Esophagus muscularis mucosa (tissue), 4 donors: Measurements from ENCODE around the gene PRPS1. TPM values are rescaled to one million over a fixed set of nuclear protein-coding genes. Genes with fewer than 3 reads are reported as not detected.

ENCODE experiments used
- DNase-seq: peaks from one replicate; pipeline ENCODE4 v3.0.0-alpha.2; 2017; ENCODE audit errors: extremely low spot score
- H3K27ac ChIP-seq, 4 donors: fragments of 200-600 bp; sonication (generic); replicated peaks in 1 of 4; 1 replicate in 3 of 4; 2 replicates in 1 of 4; pipeline ENCODE4 v1.5.1; 2016 to 2019; ENCODE audit warnings: mild to moderate bottlenecking in 1 of 4
- H3K27me3 ChIP-seq, 4 donors: fragments of 200-600 bp; sonication (generic); one replicate each; pipeline versions ENCODE4 v1.5.1 to v1.6.0; 2016 to 2019
- H3K36me3 ChIP-seq, 4 donors: fragments of 200-600 bp; sonication (generic); one replicate each; pipeline ENCODE4 v1.5.1; 2016 to 2019
- H3K4me1 ChIP-seq, 4 donors: fragments of 200-600 bp; sonication (generic); one replicate each; pipeline ENCODE4 v1.5.1; 2016 to 2019
- H3K4me3 ChIP-seq, 4 donors: fragments of 200-600 bp; sonication (generic); 1 replicate in 2 of 4; 2 replicates in 2 of 4; pipeline ENCODE4 v1.5.1; 2016 to 2019; ENCODE audit warnings: mild to moderate bottlenecking in 4 of 4, moderate library complexity in 1 of 4
- H3K9me3 ChIP-seq, 4 donors: fragments of 200-600 bp; sonication (generic); 1 replicate in 3 of 4; 2 replicates in 1 of 4; pipeline ENCODE4 v1.5.1; 2016 to 2019
- CTCF ChIP-seq, 3 experiments: fragments of 200-600 bp in 2 of 3; fragments of 450-650 bp in 1 of 3; sonication (generic) in 2 of 3; IDR thresholded peaks; one replicate each; pipeline ENCODE4 v1.5.1; 2017 to 2019; ENCODE audit warnings: antibody characterized with exemption in 3 of 3, mild to moderate bottlenecking in 2 of 3, moderate library complexity in 1 of 3
- EP300 ChIP-seq: sonication (generic); formaldehyde crosslinking; IDR thresholded peaks from one replicate; pipeline ENCODE4 v1.6.1; 2017; ENCODE audit warnings: antibody characterized with exemption
- POLR2A ChIP-seq: fragments of 450-650 bp; IDR thresholded peaks from one replicate; pipeline ENCODE4 v1.6.1; 2017; ENCODE audit warnings: antibody characterized with exemption, moderate library complexity, mild to moderate bottlenecking, low read depth
- POLR2AphosphoS5 ChIP-seq, 2 donors: sonication (generic); formaldehyde crosslinking; IDR thresholded peaks; one replicate each; pipeline ENCODE4 v1.6.1; 2017; ENCODE audit warnings: antibody characterized with exemption in 2 of 2
- WGBS: methylation state at CpG from one replicate; pipeline ENCODE4 v1.1.5; 2018; 5-methylcytosine and 5-hydroxymethylcytosine counted together
- intact Hi-C: fragments of 100-400 bp; cut with DNase I; formaldehyde crosslinking; loops from one replicate; pipeline ENCODE4 v1.15.1; 2023
- total RNA-seq, 4 donors: library from RNA; depleted of rRNA; stranded (reverse); fragments of >200 nt; gene quantifications; one replicate each; pipeline versions ENCODE4 v1.1.0 to v1.2.1, GENCODE V29; 2016

The PRPS1 gene
- total RNA-seq, 4 donors from 2014 or later = 17.0 to 36.0 (median 23.4) TPM

GRCh38 chrX:107626916-107627315 is 1.4 kb upstream of the PRPS1 start:
- no peak for DNase-seq
- TF ChIP-seq POLR2AphosphoS5 (IDR thresholded peaks at IDR 0.05) (no peak), CTCF (IDR thresholded peaks at IDR 0.05) (no peak)
- WGBS = 70% methylated on average over 2 of the region's 2 CpGs
- Histone ChIP-seq H3K4me1 (peaks cover 0 to 19% (median 18%) of the 10 kb centered on the region in 4 donors), H3K4me3 (no peak overlapping the region), H3K36me3 (no peaks in the 10 kb centered on the region), H3K27ac (no peak overlapping the region), H3K9me3 (no peaks in the 10 kb centered on the region), H3K27me3 (no peaks in the 10 kb centered on the region)
- intact Hi-C loops = no loop called here

- intact Hi-C loops = no loop called here
- Histone ChIP-seq H3K4me3 (peak overlapping the region; percentile 59 to 71 (median 62)), H3K36me3 (no peaks in the 10 kb centered on the region), H3K27me3 (no peaks in the 10 kb centered on the region), H3K4me1 (peaks cover 0 to 19% (median 18%) of the 10 kb centered on the region in 4 donors), H3K27ac (peak overlapping the region; percentile 76 to 87 (median 82)), H3K9me3 (no peaks in the 10 kb centered on the region)
- WGBS = 38% methylated on average over 29 of the region's 29 CpGs
- no peak for TF ChIP-seq POLR2AphosphoS5 (IDR thresholded peaks at IDR 0.05)
- no peak for TF ChIP-seq EP300
- no peak for TF ChIP-seq CTCF (IDR thresholded peaks at IDR 0.05)
- TF ChIP-seq POLR2A = no peak
- no peak for DNase-seq
Measured at GRCh38 chrX:107628662-107629539, 591 bp downstream of the PRPS1 start.

- peaks cover 0 to 19% (median 18%) of the 10 kb centered on the region in 4 donors for H3K4me1 ChIP-seq
- H3K27ac ChIP-seq = peak overlapping the region in 3 of 4 donors; percentile 76 to 87 (median 82)
- H3K36me3 ChIP-seq = no peaks in the 10 kb centered on the region
- H3K9me3 ChIP-seq = no peaks in the 10 kb centered on the region
- H3K4me3 ChIP-seq = peak overlapping the region; percentile 59 to 71 (median 62)
- no peaks in the 10 kb centered on the region for H3K27me3 ChIP-seq
- WGBS = 30% methylated on average over 5 of the region's 5 CpGs
- no peak for DNase-seq
- intact Hi-C loops = no loop called here
- TF ChIP-seq CTCF (IDR thresholded peaks at IDR 0.05) (peak in 1 of 3 experiments; percentile 20), POLR2A (no peak), EP300 (no peak), POLR2AphosphoS5 (IDR thresholded peaks at IDR 0.05) (no peak)
Measured at GRCh38 chrX:107629540-107629909, 1.2 kb downstream of the PRPS1 start.

GRCh38 chrX:107630031-107630689 is 1.9 kb downstream of the PRPS1 start:
- intact Hi-C loops = no loop called here
- 52% methylated on average over 3 of the region's 3 CpGs for WGBS
- Histone ChIP-seq H3K4me3 (peak overlapping the region in 1 of 4 donors; percentile 71), H3K9me3 (no peaks in the 10 kb centered on the region), H3K36me3 (no peaks in the 10 kb centered on the region), H3K27ac (no peak overlapping the region), H3K27me3 (no peaks in the 10 kb centered on the region), H3K4me1 (peaks cover 0 to 19% (median 18%) of the 10 kb centered on the region in 4 donors)
- no peak for DNase-seq
- TF ChIP-seq POLR2AphosphoS5 (IDR thresholded peaks at IDR 0.05) = no peak
- TF ChIP-seq EP300 = no peak
- no peak for TF ChIP-seq CTCF (IDR thresholded peaks at IDR 0.05)
- TF ChIP-seq POLR2A = no peak
